Adipocyte (in vitro differentiated cells): Measurements from ENCODE around the gene LHPP.
"Not testable (repeated sequence)": the region's sequence is repeated elsewhere in the genome, so short reads cannot be mapped to it uniquely, and the experiment has no call there.

Experiments
- DNase-seq: peaks from one replicate; pipeline ENCODE4 v3.0.0-alpha.2; 2015; ENCODE audit warnings: low read depth
- H3K27me3 ChIP-seq: replicated peaks from 2 replicates; pipeline ENCODE4 v1.7.0; 2013; ENCODE audit warnings: mild to moderate bottlenecking, low read length, moderate library complexity; ENCODE audit not compliant: control insufficient read depth, insufficient read depth
- H3K36me3 ChIP-seq: 2 replicates; pipeline ENCODE4 v1.7.0; 2013; ENCODE audit warnings: low read length, mild to moderate bottlenecking, moderate library complexity; ENCODE audit not compliant: control insufficient read depth, insufficient read depth, severe bottlenecking
- H3K4me1 ChIP-seq: 2 replicates; pipeline ENCODE4 v1.7.0; 2013; ENCODE audit warnings: mild to moderate bottlenecking, low read length, moderate library complexity; ENCODE audit not compliant: control insufficient read depth, insufficient read depth
- H3K4me3 ChIP-seq: 2 replicates; pipeline ENCODE4 v1.7.0; 2013; ENCODE audit warnings: mild to moderate bottlenecking, low read length, moderate library complexity
- H3K9ac ChIP-seq: 2 replicates; pipeline ENCODE4 v1.7.0; 2013; ENCODE audit warnings: mild to moderate bottlenecking, low read length, moderate library complexity
- H3K9me3 ChIP-seq: 2 replicates; pipeline ENCODE4 v1.7.0; 2013; ENCODE audit warnings: mild to moderate bottlenecking, low read length, moderate library complexity; ENCODE audit not compliant: control insufficient read depth

The LHPP gene

GRCh38 chr10:124603376-124604213 lies 142.0 kb downstream of the LHPP start:
- Histone ChIP-seq H3K36me3 (no peaks in the 10 kb centered on the region), H3K27me3 (no peaks in the 10 kb centered on the region), H3K4me1 (no peaks in the 10 kb centered on the region), H3K9ac (no peak overlapping the region), H3K4me3 (no peak overlapping the region), H3K9me3 (no peaks in the 10 kb centered on the region)
- no peak for DNase-seq

- no peaks in the 10 kb centered on the region for H3K27me3 ChIP-seq
- H3K4me1 ChIP-seq, result no peaks in the 10 kb centered on the region
- H3K9ac ChIP-seq, result no peak overlapping the region
- no peak for DNase-seq
- H3K4me3 ChIP-seq, result no peak overlapping the region
- no peaks in the 10 kb centered on the region for H3K36me3 ChIP-seq
- no peaks in the 10 kb centered on the region for H3K9me3 ChIP-seq
Observed at GRCh38 chr10:124604214-124605000, 142.8 kb downstream of the LHPP start.

DNA sequence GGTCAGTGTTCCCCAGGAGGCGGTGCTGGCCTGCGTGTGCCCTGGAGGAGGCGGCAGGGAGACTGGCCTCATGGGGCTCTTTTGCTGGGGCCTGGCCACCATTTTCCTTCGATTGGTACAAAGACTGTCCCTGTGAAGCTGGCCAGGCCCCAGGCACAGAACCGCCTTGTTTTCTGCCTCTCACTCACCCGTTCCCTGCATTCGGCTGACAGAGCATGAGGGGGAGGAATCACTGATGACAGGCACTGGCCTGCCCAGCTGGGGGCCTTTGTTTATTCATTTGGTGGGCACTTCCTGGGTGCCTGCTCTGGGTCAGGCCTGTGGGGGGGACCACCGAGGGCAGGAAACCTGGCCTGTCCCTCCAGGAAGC lies 143.4 kb downstream of the LHPP start:
- Histone ChIP-seq H3K4me1 (no peaks in the 10 kb centered on the region), H3K27me3 (no peaks in the 10 kb centered on the region), H3K36me3 (no peaks in the 10 kb centered on the region), H3K4me3 (no peak overlapping the region), H3K9me3 (no peaks in the 10 kb centered on the region), H3K9ac (no peak overlapping the region)
- DNase-seq, result no peak

DNA sequence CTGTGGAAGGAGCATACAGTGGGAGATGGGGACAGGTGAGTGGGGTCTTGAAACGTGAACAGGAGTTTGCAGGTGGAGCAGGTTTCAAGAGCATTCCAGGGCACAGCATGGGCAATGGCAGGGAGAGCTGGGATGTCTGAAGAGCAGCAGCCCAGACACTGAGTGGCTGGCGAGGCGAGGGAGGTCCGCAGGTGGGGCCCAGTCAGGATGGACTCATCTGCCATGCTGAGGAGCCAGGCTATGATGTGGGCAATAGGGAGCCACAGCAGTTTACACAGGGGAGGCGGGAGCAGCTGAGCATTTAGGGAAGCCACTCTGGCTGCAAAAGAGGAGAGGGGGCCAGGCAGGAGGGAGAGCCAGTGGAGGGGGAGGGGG lies 143.8 kb downstream of the LHPP start:
- H3K36me3 ChIP-seq, result no peaks in the 10 kb centered on the region
- H3K4me1 ChIP-seq, result no peaks in the 10 kb centered on the region
- no peak overlapping the region for H3K4me3 ChIP-seq
- no peaks in the 10 kb centered on the region for H3K27me3 ChIP-seq
- no peak overlapping the region for H3K9ac ChIP-seq
- DNase-seq, result no peak
- no peaks in the 10 kb centered on the region for H3K9me3 ChIP-seq

- Histone ChIP-seq H3K9ac (no peak overlapping the region), H3K9me3 (no peaks in the 10 kb centered on the region), H3K27me3 (no peaks in the 10 kb centered on the region), H3K36me3 (no peaks in the 10 kb centered on the region), H3K4me1 (no peaks in the 10 kb centered on the region), H3K4me3 (no peak overlapping the region)
- no peak for DNase-seq
Observed at GRCh38 chr10:124605856-124606812, 144.5 kb downstream of the LHPP start.

DNA sequence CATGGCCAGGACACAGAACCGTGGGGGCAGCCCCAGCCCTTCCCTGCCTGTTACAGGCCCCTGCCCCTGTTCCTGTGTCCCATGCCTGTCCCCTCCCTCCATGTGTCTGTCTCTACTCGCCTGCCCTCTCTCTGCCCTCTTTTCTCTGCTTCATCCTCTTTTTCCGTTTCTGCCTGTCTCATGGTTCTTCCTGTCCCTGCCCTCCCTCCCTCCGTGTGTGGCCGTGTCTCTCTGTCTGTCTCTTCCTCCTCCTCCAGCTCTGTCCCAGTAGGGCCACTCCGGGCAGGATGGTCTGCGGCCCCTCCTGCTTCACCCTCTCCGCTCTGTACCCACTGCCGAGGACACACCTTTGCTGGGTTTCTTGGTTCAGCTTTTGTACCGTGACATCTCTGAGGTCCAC lies 145.2 kb downstream of the LHPP start:
- no peak overlapping the region for H3K4me3 ChIP-seq
- no peak overlapping the region for H3K9ac ChIP-seq
- no peaks in the 10 kb centered on the region for H3K4me1 ChIP-seq
- DNase-seq, result no peak
- H3K27me3 ChIP-seq, result no peaks in the 10 kb centered on the region
- H3K36me3 ChIP-seq, result no peaks in the 10 kb centered on the region
- H3K9me3 ChIP-seq, result no peaks in the 10 kb centered on the region

- no peaks in the 10 kb centered on the region for H3K36me3 ChIP-seq
- H3K4me3 ChIP-seq, result no peak overlapping the region
- H3K9ac ChIP-seq, result no peak overlapping the region
- no peaks in the 10 kb centered on the region for H3K9me3 ChIP-seq
- H3K27me3 ChIP-seq, result no peaks in the 10 kb centered on the region
- no peaks in the 10 kb centered on the region for H3K4me1 ChIP-seq
- DNase-seq, result no peak
Observed at GRCh38 chr10:124607693-124608092, 146.1 kb downstream of the LHPP start.

- H3K27me3 ChIP-seq, result no peaks in the 10 kb centered on the region
- no peaks in the 10 kb centered on the region for H3K9me3 ChIP-seq
- no peak overlapping the region for H3K9ac ChIP-seq
- no peaks in the 10 kb centered on the region for H3K36me3 ChIP-seq
- H3K4me1 ChIP-seq, result no peaks in the 10 kb centered on the region
- no peak overlapping the region for H3K4me3 ChIP-seq
- no peak for DNase-seq
Observed at GRCh38 chr10:124608093-124608721, 146.6 kb downstream of the LHPP start.

DNA sequence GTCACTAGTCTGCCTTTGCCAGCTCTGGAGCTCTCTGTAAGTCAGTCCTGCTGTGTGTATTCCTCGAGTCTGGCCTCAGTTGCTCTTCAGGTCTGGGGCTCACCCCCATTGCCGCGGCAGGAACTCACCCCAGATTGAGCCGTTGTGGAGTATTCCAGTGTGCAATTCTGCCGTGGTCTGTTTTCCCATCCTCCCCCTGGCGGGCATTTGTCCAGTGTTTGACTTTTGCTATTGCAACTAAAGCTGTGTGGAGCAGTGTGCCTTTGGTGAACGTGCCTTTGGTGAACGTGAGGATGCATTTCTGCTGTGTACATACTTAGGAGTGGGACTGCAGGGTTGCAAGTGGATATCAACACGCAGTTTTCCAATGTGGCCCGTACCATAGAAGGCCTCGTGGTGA lies 148.1 kb downstream of the LHPP start:
- H3K4me1 ChIP-seq, result peaks cover 9% of the 10 kb centered on the region
- no peaks in the 10 kb centered on the region for H3K9me3 ChIP-seq
- DNase-seq, result no peak
- no peaks in the 10 kb centered on the region for H3K27me3 ChIP-seq
- H3K4me3 ChIP-seq, result no peak overlapping the region
- H3K9ac ChIP-seq, result no peak overlapping the region
- H3K36me3 ChIP-seq, result no peaks in the 10 kb centered on the region

GRCh38 chr10:124610186-124610585 lies 148.6 kb downstream of the LHPP start:
- H3K27me3 ChIP-seq, H3K36me3 ChIP-seq, DNase-seq, H3K9ac ChIP-seq, H3K4me1 ChIP-seq, H3K4me3 ChIP-seq, H3K9me3 ChIP-seq: not testable (repeated sequence)
